Smooth muscle cell (in vitro differentiated cells): ENCODE data around the gene GNG7. TPM values are rescaled to one million over a fixed set of nuclear protein-coding genes. Genes with fewer than 3 reads are reported as not detected.
"Not testable (repeated sequence)": the region's sequence is repeated elsewhere in the genome, so short reads cannot be mapped to it uniquely, and the experiment has no call there.

Source experiments
- DNase-seq: peaks from one replicate; lab custom pipeline; 2025; ENCODE audit not compliant: unreplicated experiment; lab: John Stamatoyannopoulos, UW
- H2AFZ ChIP-seq: fragments of 200-600 bp; sonication (generic); 2 replicates; pipeline ENCODE4 v1.6.0; 2016; ENCODE audit warnings: antibody characterized with exemption, low read depth, mild to moderate bottlenecking
- H3F3A ChIP-seq: fragments of 200-600 bp; sonication (generic); 2 replicates; pipeline ENCODE4 v1.6.0; 2017; ENCODE audit warnings: antibody characterized with exemption, low read depth
- H3K27ac ChIP-seq: fragments of 200-600 bp; sonication (generic); 2 replicates; pipeline ENCODE4 v1.5.1; 2016; ENCODE audit warnings: low read depth, mild to moderate bottlenecking
- H3K27me3 ChIP-seq: fragments of 200-600 bp; sonication (generic); 2 replicates; pipeline ENCODE4 v1.6.1; 2016; ENCODE audit warnings: low read depth, mild to moderate bottlenecking
- H3K36me3 ChIP-seq: fragments of 200-600 bp; sonication (generic); 2 replicates; pipeline ENCODE4 v1.5.1; 2016; ENCODE audit warnings: low read depth
- H3K4me1 ChIP-seq: fragments of 200-600 bp; sonication (generic); 2 replicates; pipeline ENCODE4 v1.5.1; 2016; ENCODE audit warnings: low read depth
- H3K4me2 ChIP-seq: fragments of 200-600 bp; sonication (generic); 2 replicates; pipeline ENCODE4 v1.6.0; 2016; ENCODE audit warnings: mild to moderate bottlenecking
- H3K4me3 ChIP-seq: fragments of 200-600 bp; sonication (generic); 2 replicates; pipeline ENCODE4 v1.5.1; 2016; ENCODE audit warnings: mild to moderate bottlenecking
- H3K79me2 ChIP-seq: fragments of 200-600 bp; sonication (generic); 2 replicates; pipeline ENCODE4 v1.6.0; 2016; ENCODE audit warnings: low read depth, mild to moderate bottlenecking
- H3K9ac ChIP-seq: fragments of 200-600 bp; sonication (generic); 2 replicates; pipeline ENCODE4 v1.6.0; 2016; ENCODE audit warnings: low read depth
- H3K9me3 ChIP-seq: fragments of 200-600 bp; sonication (generic); replicated peaks from 2 replicates; pipeline ENCODE4 v1.5.1; 2016; ENCODE audit warnings: low read depth
- H4K20me1 ChIP-seq: fragments of 200-600 bp; sonication (generic); 2 replicates; pipeline ENCODE4 v1.6.0; 2016; ENCODE audit warnings: low read depth
- CTCF ChIP-seq: fragments of 200-600 bp; sonication (generic); IDR thresholded peaks from 2 replicates; pipeline ENCODE4 v1.5.1; 2017; ENCODE audit warnings: borderline replicate concordance, mild to moderate bottlenecking, antibody characterized with exemption; ENCODE audit not compliant: insufficient read depth, poor library complexity, severe bottlenecking
- WGBS: methylation state at CpG from one replicate; pipeline ENCODE4 v1.1.7; 2016; ENCODE audit warnings: low lambda C conversion rate; 5-methylcytosine and 5-hydroxymethylcytosine counted together
- polyA plus RNA-seq: library from polyadenylated mRNA; unstranded; fragments of >200 nt; fragmentation: Nextera tagmentation; extraction: Ambion mirVana; gene quantifications from 2 replicates; pipeline ENCODE4 v1.2.1, GENCODE V29; 2016
- total RNA-seq: library from RNA; depleted of rRNA; stranded (reverse); fragments of >200 nt; gene quantifications from 2 replicates; pipeline ENCODE4 v1.2.3, GENCODE V29; 2014

The GNG7 gene
- total and polyA plus RNA-seq, 2 experiments from 2014 or later, result 1.7 to 2.6 TPM

GRCh38 chr19:2653218-2653617, 49.3 kb downstream of the GNG7 start:
- Histone ChIP-seq H3K79me2 (no peaks in the 10 kb centered on the region), H3K36me3 (no peaks in the 10 kb centered on the region), H3K27me3 (no peaks in the 10 kb centered on the region), H3F3A (no peaks in the 10 kb centered on the region), H2AFZ (no peak overlapping the region), H3K27ac (no peak overlapping the region), H3K9ac (no peak overlapping the region), H3K4me1 (no peaks in the 10 kb centered on the region), H3K9me3 (no peaks in the 10 kb centered on the region), H3K4me2 (no peak overlapping the region), H3K4me3 (no peak overlapping the region), H4K20me1 (no peaks in the 10 kb centered on the region)
- no peak for DNase-seq
- no peak for TF ChIP-seq CTCF
- 80% methylated on average over 9 of the region's 9 CpGs for WGBS

GRCh38 chr19:2652504-2653099, 49.9 kb downstream of the GNG7 start:
- Histone ChIP-seq H3K27me3 (no peaks in the 10 kb centered on the region), H3F3A (no peaks in the 10 kb centered on the region), H3K9me3 (no peaks in the 10 kb centered on the region), H3K36me3 (no peaks in the 10 kb centered on the region), H3K4me2 (no peak overlapping the region), H2AFZ (no peak overlapping the region), H3K4me3 (no peak overlapping the region), H3K27ac (no peak overlapping the region), H3K9ac (no peak overlapping the region), H4K20me1 (no peaks in the 10 kb centered on the region), H3K4me1 (no peaks in the 10 kb centered on the region), H3K79me2 (no peaks in the 10 kb centered on the region)
- no peak for DNase-seq
- TF ChIP-seq CTCF, result no peak
- WGBS, result 91% methylated on average over 8 of the region's 8 CpGs

DNA sequence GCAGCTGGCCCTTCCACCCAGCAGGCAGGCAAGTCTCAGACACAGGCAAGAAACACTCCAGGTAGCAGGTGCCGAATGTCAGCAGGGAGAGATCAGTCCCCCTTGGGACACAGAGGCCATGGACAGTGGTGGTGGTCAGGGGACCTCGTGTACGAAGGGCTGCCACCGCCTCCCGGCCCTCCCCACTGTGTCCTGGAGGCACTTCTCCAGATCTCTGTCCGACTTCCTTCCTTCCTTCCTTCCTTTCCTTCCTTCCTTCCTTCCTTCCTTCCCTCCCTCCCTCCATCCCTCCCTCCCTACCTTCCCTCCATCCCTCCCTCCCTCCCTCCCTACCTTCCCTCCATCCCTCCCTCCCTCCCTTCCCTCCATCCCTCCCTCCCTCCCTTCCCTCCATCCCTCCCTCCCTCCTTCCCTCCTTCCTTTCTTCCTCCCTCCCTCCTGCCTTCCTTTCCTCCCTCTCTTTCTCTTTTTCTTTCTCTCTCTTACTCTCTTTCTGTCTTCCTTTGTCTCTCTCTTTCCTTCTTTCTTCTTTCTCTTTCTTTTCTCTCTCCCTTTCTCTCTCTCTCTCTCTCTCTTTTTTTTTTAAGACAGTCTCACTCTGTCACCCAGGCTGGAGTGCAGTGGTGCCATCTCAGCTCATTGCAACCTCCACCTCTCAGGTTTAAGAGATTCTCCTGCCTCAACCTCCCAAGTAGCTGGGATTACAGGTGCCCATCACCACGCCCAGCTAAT, 51.3 kb downstream of the GNG7 start:
- H3K4me1 ChIP-seq, H3K27ac ChIP-seq, H3F3A ChIP-seq, H4K20me1 ChIP-seq, H3K9ac ChIP-seq, H3K4me3 ChIP-seq, H2AFZ ChIP-seq, H3K36me3 ChIP-seq, H3K27me3 ChIP-seq, H3K9me3 ChIP-seq, H3K79me2 ChIP-seq, H3K4me2 ChIP-seq, DNase-seq: not testable (repeated sequence)
- WGBS, result 86% methylated on average over 6 of the region's 7 CpGs

- no peak for DNase-seq
- Histone ChIP-seq H3K79me2 (no peaks in the 10 kb centered on the region), H3K27me3 (no peaks in the 10 kb centered on the region), H4K20me1 (no peaks in the 10 kb centered on the region), H3F3A (no peaks in the 10 kb centered on the region), H3K27ac (no peak overlapping the region), H3K4me2 (no peak overlapping the region), H3K9me3 (no peaks in the 10 kb centered on the region), H2AFZ (no peak overlapping the region), H3K4me1 (no peaks in the 10 kb centered on the region), H3K9ac (no peak overlapping the region), H3K4me3 (no peak overlapping the region), H3K36me3 (no peaks in the 10 kb centered on the region)
- TF ChIP-seq CTCF, result no peak
- WGBS, result 84% methylated on average over 21 of the region's 21 CpGs
Observed at GRCh38 chr19:2650515-2650914, 52.0 kb downstream of the GNG7 start.
